Stimulated activated CD4-positive, alpha-beta T cell treated with anti-CD3 and anti-CD28 coated beads, Interleukin-15, amount 100 ng/mL, for 1 hour (primary cell): ENCODE results near the gene KCNK13.
"Not testable (repeated sequence)": the region's sequence is repeated elsewhere in the genome, so short reads cannot be mapped to it uniquely, and the experiment has no call there.

ENCODE experiments used
- DNase-seq, 2 donors: peaks; one replicate each; pipeline ENCODE4 v3.0.0-alpha.2; 2020; ENCODE audit warnings: low read depth in 1 of 2, low spot score in 1 of 2

Gene KCNK13

GRCh38 chr14:90061685-90062126 is at the start of gene KCNK13:
Gene KCNK13 (plus strand): TSS chr14:90061994. CDS start chr14:90062206, 212 bp downstream.
- no peak for DNase-seq

- DNase-seq, result no peak
Measured at GRCh38 chr14:90017371-90017770, 44.4 kb upstream of the KCNK13 start.

DNA sequence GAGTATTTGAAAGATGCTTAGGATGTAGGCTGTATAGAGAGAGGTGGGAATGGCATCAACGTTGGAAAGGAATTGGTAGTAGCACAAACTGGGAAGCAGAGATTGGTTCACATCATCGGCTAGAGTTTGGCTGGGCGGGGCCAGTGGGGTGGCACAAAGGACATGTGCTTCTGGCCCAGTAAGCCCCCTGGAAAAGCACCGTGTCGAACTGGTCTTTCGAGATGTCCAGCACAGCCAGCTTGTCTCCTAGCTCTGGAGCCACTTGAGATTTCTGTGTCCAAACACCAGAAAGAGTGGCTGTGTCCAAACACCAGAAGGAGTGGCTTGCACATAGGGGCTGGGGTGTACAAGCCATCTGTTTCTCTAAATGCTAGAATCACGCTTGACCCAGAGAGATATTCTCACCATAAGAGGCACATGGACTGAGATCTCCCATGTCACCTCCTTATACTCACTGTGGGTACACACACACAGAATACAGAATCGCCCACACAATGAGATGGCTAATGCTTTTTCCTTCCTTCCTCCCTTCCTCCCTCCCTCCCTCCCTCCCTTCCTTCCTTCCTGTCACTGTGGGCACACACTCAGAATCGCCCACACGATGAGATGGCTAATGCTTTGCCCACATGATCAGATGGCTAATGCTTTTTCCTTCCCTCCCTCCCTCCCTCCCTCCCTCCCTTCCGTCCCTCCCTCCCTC is 41.8 kb upstream of the KCNK13 start:
- no peak for DNase-seq

DNA sequence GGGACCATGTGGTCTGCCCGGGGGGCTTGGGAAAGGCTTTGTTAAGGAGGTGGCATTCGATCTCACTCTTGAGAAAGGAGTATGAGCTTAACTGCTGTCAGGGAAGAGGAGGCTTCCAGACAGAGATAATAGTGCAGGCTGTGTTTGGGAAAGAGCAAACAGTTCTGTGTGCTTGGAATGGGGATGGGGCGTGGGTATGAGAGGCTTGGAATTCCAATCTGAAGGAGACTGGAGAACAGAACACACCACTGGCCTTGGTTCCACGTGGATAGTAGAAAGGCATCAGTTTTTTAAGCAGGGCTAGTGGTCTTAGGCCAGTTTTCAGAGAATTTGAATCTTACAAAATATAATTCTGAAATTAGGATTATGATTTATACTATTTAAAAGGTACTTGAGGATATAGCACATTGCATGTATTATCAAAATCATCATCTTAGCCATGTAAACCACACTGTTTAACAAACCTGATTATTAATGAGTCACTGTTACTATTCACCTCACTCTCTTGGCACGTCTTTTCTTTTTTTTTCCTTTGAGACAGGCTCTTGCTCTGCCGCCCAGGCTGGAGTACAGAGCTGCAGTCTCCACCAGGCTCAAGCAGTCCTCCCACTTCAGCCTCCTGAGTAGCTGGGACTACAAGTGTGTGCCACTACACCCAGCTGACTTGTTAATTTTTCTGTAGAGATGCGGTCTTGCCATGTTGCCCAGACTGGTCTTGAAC is 38.5 kb upstream of the KCNK13 start:
- DNase-seq, result no peak

DNA sequence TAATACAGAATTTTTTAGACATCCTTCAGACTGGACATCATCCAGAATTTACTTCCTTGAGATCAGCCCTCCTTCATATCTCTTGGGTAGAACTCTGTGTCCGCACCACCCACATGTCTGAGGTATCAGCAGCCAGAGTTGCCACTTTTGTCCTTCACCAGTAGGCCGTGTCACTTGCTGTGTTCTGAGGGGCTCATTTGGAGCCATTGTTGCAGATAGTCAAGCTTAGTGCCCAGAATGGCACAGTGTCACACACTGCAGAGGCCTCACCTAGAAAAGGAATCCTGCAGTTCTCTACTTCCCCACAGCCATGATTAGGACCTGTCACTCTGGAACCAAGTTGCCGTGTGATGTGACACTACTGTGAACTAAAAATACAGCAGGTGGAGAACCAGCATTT is 36.9 kb upstream of the KCNK13 start:
- no peak for DNase-seq

DNA sequence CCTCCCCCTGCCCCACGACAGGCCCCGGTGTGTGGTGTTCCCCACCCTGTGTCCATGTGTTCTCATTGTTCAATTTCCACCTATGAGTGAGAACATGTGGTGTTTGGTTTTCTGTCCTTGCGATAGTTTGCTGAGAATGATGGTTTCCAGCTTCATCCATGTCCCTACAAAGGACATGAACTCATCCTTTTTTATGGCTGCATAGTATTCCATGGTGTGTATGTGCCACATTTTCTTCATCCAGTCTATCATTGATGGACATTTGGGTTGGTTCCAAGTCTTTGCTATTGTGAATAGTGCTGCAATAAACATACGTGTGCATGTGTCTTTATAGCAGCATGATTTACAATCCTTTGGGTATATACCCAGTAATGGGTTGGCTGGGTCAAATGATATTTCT is 35.2 kb upstream of the KCNK13 start:
- not testable (repeated sequence) for DNase-seq

DNA sequence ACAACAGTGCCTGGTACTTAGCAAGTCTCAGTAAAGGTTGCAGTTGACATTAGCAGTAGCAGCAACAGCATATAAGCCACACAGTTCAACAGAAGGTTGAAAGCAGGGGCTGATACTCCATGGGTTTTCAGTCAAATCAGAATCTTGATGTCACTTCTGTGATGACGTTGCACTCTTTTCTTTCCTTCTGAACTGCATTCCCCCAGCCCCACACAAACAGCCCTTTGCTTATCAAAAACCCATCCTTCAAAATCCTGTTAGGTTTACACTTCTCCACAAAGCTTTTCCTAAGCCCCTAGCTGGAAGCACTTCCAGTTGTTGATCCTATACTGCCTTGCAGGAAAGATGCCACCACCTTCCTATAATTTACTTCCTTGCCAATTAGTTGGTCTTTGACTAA is 34.0 kb upstream of the KCNK13 start:
- no peak for DNase-seq

- no peak for DNase-seq
Measured at GRCh38 chr14:90034156-90034555, 27.6 kb upstream of the KCNK13 start.

DNA sequence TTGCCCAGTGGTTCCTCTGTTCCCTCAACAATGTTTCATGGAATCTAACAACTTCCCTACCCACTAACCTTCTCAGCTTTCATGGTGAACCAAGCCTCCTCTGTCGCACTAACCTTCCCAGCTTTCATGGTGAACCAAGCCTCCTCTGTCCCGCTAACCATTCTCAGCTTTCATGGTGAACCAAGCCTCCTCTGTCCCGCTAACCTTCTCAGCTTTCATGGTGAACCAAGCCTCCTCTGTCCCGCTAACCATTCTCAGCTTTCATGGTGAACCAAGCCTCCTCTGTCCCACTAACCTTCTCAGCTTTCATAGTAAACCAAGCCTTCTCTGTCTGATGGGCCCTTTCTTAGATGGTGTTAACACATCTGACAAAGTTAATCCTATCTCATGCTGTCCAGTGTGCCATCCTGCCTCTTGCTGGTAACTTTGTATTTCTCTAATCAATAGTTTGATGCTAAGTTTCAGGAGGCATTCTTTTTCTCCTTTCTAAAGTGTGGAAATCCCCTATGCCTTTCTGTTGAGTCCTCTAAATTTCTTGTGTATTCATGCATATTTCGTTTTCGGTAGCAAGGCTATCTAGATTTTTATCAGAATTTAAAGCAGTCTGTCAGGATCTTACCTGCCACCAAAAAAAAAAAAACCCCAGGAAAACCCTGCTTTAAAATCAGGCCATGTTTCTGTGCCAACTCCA is 26.8 kb upstream of the KCNK13 start:
- no peak for DNase-seq

GRCh38 chr14:90039253-90040010 is 22.4 kb upstream of the KCNK13 start:
- no peak for DNase-seq

DNA sequence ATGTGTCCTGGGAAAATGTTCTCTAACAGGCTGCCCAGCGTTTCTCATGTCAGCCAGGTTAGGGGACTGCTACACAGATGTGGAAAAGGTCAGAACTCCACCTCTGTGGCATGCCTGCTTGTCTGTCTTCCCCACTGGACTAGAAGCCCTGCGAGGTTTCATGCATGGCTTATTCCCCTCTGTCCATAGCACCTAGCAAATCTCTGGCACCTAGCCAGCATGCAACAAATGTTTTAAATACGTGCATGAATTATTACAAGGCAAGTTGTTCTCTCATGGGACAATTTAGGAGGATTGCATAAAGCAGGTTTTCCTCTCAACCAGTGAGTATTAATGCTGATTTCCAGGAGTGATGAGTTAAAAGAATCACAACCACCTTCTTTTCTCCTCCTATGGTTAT is 21.4 kb upstream of the KCNK13 start:
- DNase-seq, result no peak

GRCh38 chr14:90042496-90043252 is 19.1 kb upstream of the KCNK13 start:
- DNase-seq, result no peak

DNA sequence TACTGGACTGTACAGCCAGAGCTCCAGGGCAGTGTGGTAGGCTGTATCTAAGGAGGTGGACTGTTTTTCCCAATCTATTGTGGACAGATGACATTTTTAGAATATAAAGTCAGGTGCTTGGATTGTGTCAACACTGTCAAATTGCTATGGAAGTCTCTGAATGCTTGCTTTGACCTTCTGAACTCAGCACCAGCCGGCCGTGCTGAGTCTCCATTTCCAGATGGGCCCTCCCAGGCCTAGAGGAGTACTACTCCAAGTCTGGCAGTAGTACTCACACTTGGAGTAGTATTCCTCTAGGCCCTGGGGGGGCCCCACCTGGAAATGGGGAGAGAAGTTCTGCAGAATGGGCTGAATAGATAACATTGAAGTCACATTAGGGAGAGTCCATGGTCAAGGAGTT is 16.2 kb upstream of the KCNK13 start:
- no peak for DNase-seq

- DNase-seq, result no peak
Measured at GRCh38 chr14:90049390-90049789, 12.4 kb upstream of the KCNK13 start.

- no peak for DNase-seq
Measured at GRCh38 chr14:90050271-90050670, 11.5 kb upstream of the KCNK13 start.

GRCh38 chr14:90053044-90053443 is 8.8 kb upstream of the KCNK13 start:
- DNase-seq, result no peak

- DNase-seq, result no peak
Measured at GRCh38 chr14:90054803-90055202, 7.0 kb upstream of the KCNK13 start.

- DNase-seq, result no peak
Measured at GRCh38 chr14:90056826-90057225, 5.0 kb upstream of the KCNK13 start.

DNA sequence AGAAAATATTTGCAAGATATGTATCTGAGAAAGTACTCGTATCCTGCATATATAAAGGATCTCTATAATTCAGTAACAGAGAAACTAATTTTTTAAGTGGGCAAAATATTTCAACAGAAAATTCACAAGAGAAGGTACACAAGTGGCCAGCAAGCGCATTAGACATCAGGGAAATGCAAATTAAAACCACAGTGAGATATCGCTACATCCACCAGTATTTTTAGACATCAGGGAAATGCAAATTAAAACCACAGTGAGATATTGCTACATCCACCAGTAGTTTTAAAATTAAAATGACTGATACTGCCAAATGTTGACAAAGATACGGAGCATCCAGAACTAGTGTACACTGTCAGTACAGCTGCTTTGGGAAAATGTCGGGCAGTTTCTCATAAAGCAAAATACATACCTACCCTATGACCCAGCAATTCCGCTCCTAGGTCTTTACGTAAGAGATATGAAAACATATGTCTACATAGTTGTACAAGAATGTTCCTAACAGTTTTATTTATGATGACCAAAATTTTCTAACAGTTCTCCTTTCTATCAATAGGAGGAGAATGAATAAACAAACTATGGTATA is 2.8 kb upstream of the KCNK13 start:
- no peak for DNase-seq

DNA sequence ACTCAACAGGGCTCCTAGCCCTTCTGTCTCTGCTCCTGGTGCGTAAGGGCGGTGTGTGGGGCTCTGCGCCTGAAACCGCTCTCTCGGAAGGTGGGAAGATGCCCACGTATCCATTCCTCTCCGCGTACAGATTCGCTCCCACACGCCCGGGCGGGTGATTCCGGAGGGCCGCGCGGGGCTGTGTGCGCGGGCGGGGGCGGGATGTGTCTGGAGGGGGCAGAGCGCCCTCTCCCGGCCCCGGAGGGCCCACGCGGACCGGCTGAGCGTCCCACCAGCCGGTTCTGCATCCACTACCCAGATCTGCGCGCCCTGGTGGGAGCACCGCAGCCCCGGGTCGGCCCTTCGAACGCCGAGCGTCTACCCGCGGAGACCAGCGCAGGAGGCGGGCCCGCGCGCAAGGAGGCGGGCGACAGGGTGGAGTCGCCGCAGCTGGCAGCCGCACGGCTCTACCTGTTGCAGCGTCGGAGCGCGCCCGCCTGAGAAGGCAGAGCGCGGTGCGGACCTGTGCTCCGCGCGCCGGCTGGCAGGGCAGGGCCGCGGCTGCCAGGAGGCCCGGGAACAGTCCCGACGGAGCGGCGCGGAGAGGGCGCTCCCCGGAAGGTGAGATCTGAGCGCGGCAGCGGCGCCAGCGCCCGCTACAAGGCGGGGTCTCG is 1.4 kb upstream of the KCNK13 start:
- DNase-seq, result peak in 1 of 2 donors; percentile 44
